Smooth muscle cell (in vitro differentiated cells): ENCODE measurements around the gene LTK. TPM values are rescaled to one million over a fixed set of nuclear protein-coding genes. Genes with fewer than 3 reads are reported as not detected.
"Not testable (repeated sequence)": the region's sequence is repeated elsewhere in the genome, so short reads cannot be mapped to it uniquely, and the experiment has no call there.

Experiments
- DNase-seq: peaks from one replicate; lab custom pipeline; 2025; ENCODE audit not compliant: unreplicated experiment; lab: John Stamatoyannopoulos, UW
- H2AFZ ChIP-seq: fragments of 200-600 bp; sonication (generic); 2 replicates; pipeline ENCODE4 v1.6.0; 2016; ENCODE audit warnings: antibody characterized with exemption, low read depth, mild to moderate bottlenecking
- H3F3A ChIP-seq: fragments of 200-600 bp; sonication (generic); 2 replicates; pipeline ENCODE4 v1.6.0; 2017; ENCODE audit warnings: antibody characterized with exemption, low read depth
- H3K27ac ChIP-seq: fragments of 200-600 bp; sonication (generic); 2 replicates; pipeline ENCODE4 v1.5.1; 2016; ENCODE audit warnings: low read depth, mild to moderate bottlenecking
- H3K27me3 ChIP-seq: fragments of 200-600 bp; sonication (generic); 2 replicates; pipeline ENCODE4 v1.6.1; 2016; ENCODE audit warnings: low read depth, mild to moderate bottlenecking
- H3K36me3 ChIP-seq: fragments of 200-600 bp; sonication (generic); 2 replicates; pipeline ENCODE4 v1.5.1; 2016; ENCODE audit warnings: low read depth
- H3K4me1 ChIP-seq: fragments of 200-600 bp; sonication (generic); 2 replicates; pipeline ENCODE4 v1.5.1; 2016; ENCODE audit warnings: low read depth
- H3K4me2 ChIP-seq: fragments of 200-600 bp; sonication (generic); 2 replicates; pipeline ENCODE4 v1.6.0; 2016; ENCODE audit warnings: mild to moderate bottlenecking
- H3K4me3 ChIP-seq: fragments of 200-600 bp; sonication (generic); 2 replicates; pipeline ENCODE4 v1.5.1; 2016; ENCODE audit warnings: mild to moderate bottlenecking
- H3K79me2 ChIP-seq: fragments of 200-600 bp; sonication (generic); 2 replicates; pipeline ENCODE4 v1.6.0; 2016; ENCODE audit warnings: low read depth, mild to moderate bottlenecking
- H3K9ac ChIP-seq: fragments of 200-600 bp; sonication (generic); 2 replicates; pipeline ENCODE4 v1.6.0; 2016; ENCODE audit warnings: low read depth
- H3K9me3 ChIP-seq: fragments of 200-600 bp; sonication (generic); replicated peaks from 2 replicates; pipeline ENCODE4 v1.5.1; 2016; ENCODE audit warnings: low read depth
- H4K20me1 ChIP-seq: fragments of 200-600 bp; sonication (generic); 2 replicates; pipeline ENCODE4 v1.6.0; 2016; ENCODE audit warnings: low read depth
- CTCF ChIP-seq: fragments of 200-600 bp; sonication (generic); IDR thresholded peaks from 2 replicates; pipeline ENCODE4 v1.5.1; 2017; ENCODE audit warnings: borderline replicate concordance, mild to moderate bottlenecking, antibody characterized with exemption; ENCODE audit not compliant: insufficient read depth, poor library complexity, severe bottlenecking
- WGBS: methylation state at CpG from one replicate; pipeline ENCODE4 v1.1.7; 2016; ENCODE audit warnings: low lambda C conversion rate; 5-methylcytosine and 5-hydroxymethylcytosine counted together
- polyA plus RNA-seq: library from polyadenylated mRNA; unstranded; fragments of >200 nt; fragmentation: Nextera tagmentation; extraction: Ambion mirVana; gene quantifications from 2 replicates; pipeline ENCODE4 v1.2.1, GENCODE V29; 2016
- total RNA-seq: library from RNA; depleted of rRNA; stranded (reverse); fragments of >200 nt; gene quantifications from 2 replicates; pipeline ENCODE4 v1.2.3, GENCODE V29; 2014

The LTK gene
- total and polyA plus RNA-seq, 2 experiments from 2014 or later = 1.2 to 1.6 TPM

GRCh38 chr15:41474941-41475340 lies 38.7 kb downstream of the LTK start:
- Histone ChIP-seq H3K27me3 (no peaks in the 10 kb centered on the region), H3K27ac (no peak overlapping the region), H3K36me3 (peaks cover 26% of the 10 kb centered on the region), H3K79me2 (no peaks in the 10 kb centered on the region), H2AFZ (no peak overlapping the region), H3F3A (no peaks in the 10 kb centered on the region), H3K4me2 (no peak overlapping the region), H3K9ac (no peak overlapping the region), H3K4me3 (no peak overlapping the region), H4K20me1 (no peaks in the 10 kb centered on the region), H3K9me3 (no peaks in the 10 kb centered on the region), H3K4me1 (no peaks in the 10 kb centered on the region)
- no peak for TF ChIP-seq CTCF
- 96% methylated on average over 2 of the region's 2 CpGs for WGBS
- no peak for DNase-seq

- no peak for TF ChIP-seq CTCF
- H3K36me3 ChIP-seq = peaks cover 26% of the 10 kb centered on the region
- no peak overlapping the region for H3K4me2 ChIP-seq
These were observed 39.2 kb downstream of the LTK start for GRCh38 chr15:41474436-41474835.

GRCh38 chr15:41473418-41473817 lies 40.2 kb downstream of the LTK start:
- over 99% methylated on average over 11 of the region's 11 CpGs for WGBS
- Histone ChIP-seq H3K4me3 (no peak overlapping the region), H4K20me1 (peaks cover 10% of the 10 kb centered on the region), H3K9me3 (no peaks in the 10 kb centered on the region), H3F3A (no peaks in the 10 kb centered on the region), H3K4me2 (no peak overlapping the region), H3K36me3 (peaks cover 26% of the 10 kb centered on the region), H3K27ac (no peak overlapping the region), H3K9ac (no peak overlapping the region), H3K4me1 (no peaks in the 10 kb centered on the region), H3K27me3 (no peaks in the 10 kb centered on the region), H2AFZ (no peak overlapping the region), H3K79me2 (no peaks in the 10 kb centered on the region)
- no peak for TF ChIP-seq CTCF
- DNase-seq = no peak

More at GRCh38 chr15:41474436-41474835, 39.2 kb downstream of the LTK start:
- Histone ChIP-seq H3K4me1 (no peaks in the 10 kb centered on the region), H3K27ac (no peak overlapping the region), H3K4me3 (no peak overlapping the region), H4K20me1 (peaks cover 3% of the 10 kb centered on the region), H3K27me3 (no peaks in the 10 kb centered on the region), H2AFZ (no peak overlapping the region), H3K9ac (no peak overlapping the region), H3K79me2 (no peaks in the 10 kb centered on the region), H3K9me3 (no peaks in the 10 kb centered on the region), H3F3A (no peaks in the 10 kb centered on the region)
- DNase-seq = no peak
- WGBS = over 99% methylated on average over 8 of the region's 8 CpGs

- peaks cover 22% of the 10 kb centered on the region for H4K20me1 ChIP-seq
- not testable (repeated sequence) for H2AFZ ChIP-seq, H3K36me3 ChIP-seq, H3K9ac ChIP-seq, H3K27ac ChIP-seq, H3K4me1 ChIP-seq, DNase-seq, H3K4me2 ChIP-seq, H3K27me3 ChIP-seq, H3K4me3 ChIP-seq, H3K79me2 ChIP-seq, H3K9me3 ChIP-seq, H3F3A ChIP-seq
- 95% methylated on average over 6 of the region's 6 CpGs for WGBS
These were observed 44.0 kb downstream of the LTK start for GRCh38 chr15:41469644-41470043.
